Measurements from ENCODE around the gene GJC2. TPM values are rescaled to one million over a fixed set of nuclear protein-coding genes. Genes with fewer than 3 reads are reported as not detected.

The GJC2 gene
- total RNA-seq, 1 experiment from 2014 or later, result 0.72 TPM

- TF ChIP-seq ZMAT4 (CRISPR knock-in tag; IDR thresholded peaks at IDR 0.05) (no peak), ELF4 (CRISPR knock-in tag; IDR thresholded peaks at IDR 0.05; ENCODE audit: low read depth) (no peak), ARID4B (CRISPR knock-in tag; IDR thresholded peaks at IDR 0.05; ENCODE audit: borderline replicate concordance) (no peak), TCF7 (CRISPR knock-in tag; IDR thresholded peaks at IDR 0.05; ENCODE audit: low read depth) (no peak), ZNF263 (CRISPR knock-in tag; IDR thresholded peaks at IDR 0.05; ENCODE audit: low read depth) (no peak), GRHL2 (CRISPR knock-in tag; IDR thresholded peaks at IDR 0.05; ENCODE audit: insufficient replicate concordance, severe bottlenecking) (no peak), IRF1 (CRISPR knock-in tag; IDR thresholded peaks at IDR 0.05) (no peak), MAX (CRISPR knock-in tag; IDR thresholded peaks at IDR 0.05) (no peak), PREB (CRISPR knock-in tag; IDR thresholded peaks at IDR 0.05; ENCODE audit: borderline replicate concordance) (no peak), ATF6 (CRISPR knock-in tag; IDR thresholded peaks at IDR 0.05) (no peak), CREB1 (CRISPR knock-in tag; IDR thresholded peaks at IDR 0.05) (no peak)
Observed at GRCh38 chr1:228105996-228106799, 43.5 kb upstream of the GJC2 start (continued).

- POLR2A ChIA-PET, result no interaction called here
- Mint-ChIP-seq H3K27me3 (ENCODE audit: low read depth) (peaks cover 22% of the 10 kb centered on the region), H3K36me3 (peaks cover 13% of the 10 kb centered on the region), H3K4me1 (peaks cover 17% of the 10 kb centered on the region), H3K9me3 (no peaks in the 10 kb centered on the region), H3K27ac (no peak overlapping the region), H3K4me3 (no peak overlapping the region)
- ATAC-seq (no peak), DNase-seq (ENCODE audit: low spot score) (no peak)
- CTCF ChIA-PET, result interaction anchor here (1.3 to 1.5 kb wide), 2 partner anchors 24 to 107 kb away, joined by 3 to 7 read pairs; no protein-coding TSS in a partner anchor
- no peak for TF ChIP-seq ATF3 (CRISPR knock-in tag; conservative IDR thresholded peaks at IDR 0.05)
- no peak for TF ChIP-seq SP1 (CRISPR knock-in tag; conservative IDR thresholded peaks at IDR 0.05)
- TF ChIP-seq ATF2 (CRISPR knock-in tag; IDR thresholded peaks at IDR 0.05; ENCODE audit: borderline replicate concordance, low read depth), result no peak
- no peak for TF ChIP-seq TCF7 (CRISPR knock-in tag; IDR thresholded peaks at IDR 0.05; ENCODE audit: low read depth)
- no peak for TF ChIP-seq ZBTB21 (CRISPR knock-in tag; IDR thresholded peaks at IDR 0.05; ENCODE audit: borderline replicate concordance)
- TF ChIP-seq PRDM15 (CRISPR knock-in tag; IDR thresholded peaks at IDR 0.05), result no peak
- TF ChIP-seq RELA (CRISPR knock-in tag; IDR thresholded peaks at IDR 0.05; ENCODE audit: borderline replicate concordance), result no peak
- no peak for TF ChIP-seq RORB (CRISPR knock-in tag; IDR thresholded peaks at IDR 0.05)
- no peak for TF ChIP-seq IRF2 (CRISPR knock-in tag; IDR thresholded peaks at IDR 0.05; ENCODE audit: borderline replicate concordance, low read depth)
- no peak for TF ChIP-seq ZNF396 (CRISPR knock-in tag; IDR thresholded peaks at IDR 0.05; ENCODE audit: borderline replicate concordance)
- no peak for TF ChIP-seq ESRRA (CRISPR knock-in tag; IDR thresholded peaks at IDR 0.05; ENCODE audit: borderline replicate concordance)
Observed at GRCh38 chr1:228106800-228107054, 43.0 kb upstream of the GJC2 start.
